H9 (cell line): ENCODE results near the gene ZNF451. TPM values are rescaled to one million over a fixed set of nuclear protein-coding genes. Genes with fewer than 3 reads are reported as not detected.

Source experiments
- DNase-seq: peaks from one replicate; pipeline ENCODE4 v3.0.0-alpha.2; 2017
- H2AFZ ChIP-seq: one replicate; pipeline ENCODE4 v1.6.1; 2013; ENCODE audit warnings: mild to moderate bottlenecking, low read length, control low read depth, moderate library complexity
- H2AK5ac ChIP-seq: 2 replicates; pipeline ENCODE4 v1.6.1; 2013; ENCODE audit warnings: low read length, control low read depth, mixed read lengths; ENCODE audit not compliant: insufficient read length
- H2BK120ac ChIP-seq: one replicate; pipeline ENCODE4 v1.6.1; 2013; ENCODE audit warnings: low read depth, mild to moderate bottlenecking, low read length, control low read depth, inconsistent platforms; ENCODE audit not compliant: poor library complexity, severe bottlenecking
- H2BK12ac ChIP-seq: 2 replicates; pipeline ENCODE4 v1.6.1; 2013; ENCODE audit warnings: low read length, control low read depth, mixed read lengths, low read depth; ENCODE audit not compliant: insufficient read length
- H2BK15ac ChIP-seq: 2 replicates; pipeline ENCODE4 v1.6.1; 2013; ENCODE audit warnings: low read depth, low read length, control low read depth
- H2BK20ac ChIP-seq: one replicate; pipeline ENCODE4 v1.6.1; 2013; ENCODE audit warnings: low read depth, mild to moderate bottlenecking, low read length, control low read depth, inconsistent platforms; ENCODE audit not compliant: poor library complexity, severe bottlenecking
- H2BK5ac ChIP-seq: 2 replicates; pipeline ENCODE4 v1.6.1; 2013; ENCODE audit warnings: low read length, control low read depth, mixed read lengths; ENCODE audit not compliant: insufficient read length
- H3K14ac ChIP-seq: 2 replicates; pipeline ENCODE4 v1.6.1; 2013; ENCODE audit warnings: low read length, control low read depth; ENCODE audit not compliant: insufficient read depth
- H3K18ac ChIP-seq: 2 replicates; pipeline ENCODE4 v1.6.1; 2013; ENCODE audit warnings: low read depth, mild to moderate bottlenecking, mixed read lengths, low read length, control low read depth; ENCODE audit not compliant: insufficient read length
- H3K23ac ChIP-seq: 2 replicates; pipeline ENCODE4 v1.6.1; 2013; ENCODE audit warnings: low read length, control low read depth, mixed read lengths, low read depth; ENCODE audit not compliant: insufficient read length
- H3K23me2 ChIP-seq: 2 replicates; pipeline ENCODE4 v1.6.1; 2013; ENCODE audit warnings: low read depth, mild to moderate bottlenecking, mixed read lengths, low read length, control low read depth; ENCODE audit not compliant: insufficient read length, poor library complexity, severe bottlenecking
- H3K27ac ChIP-seq: 2 replicates; pipeline ENCODE4 v1.5.1; 2013; ENCODE audit warnings: low read length, control low read depth, mixed read lengths, low read depth; ENCODE audit not compliant: insufficient read length
- H3K27me3 ChIP-seq: 2 replicates; pipeline ENCODE4 v1.6.1; 2013; ENCODE audit warnings: low read length, control low read depth, inconsistent platforms; ENCODE audit not compliant: insufficient read depth
- H3K4ac ChIP-seq: 2 replicates; pipeline ENCODE4 v1.6.1; 2013; ENCODE audit warnings: low read depth, mild to moderate bottlenecking, control low read depth, inconsistent platforms, low read length, moderate library complexity
- H3K4me1 ChIP-seq: 2 replicates; pipeline ENCODE4 v1.6.1; 2013; ENCODE audit warnings: low read length, control low read depth, inconsistent platforms; ENCODE audit not compliant: insufficient read depth
- H3K4me2 ChIP-seq: 2 replicates; pipeline ENCODE4 v1.6.1; 2013; ENCODE audit warnings: low read length, control low read depth, mixed read lengths; ENCODE audit not compliant: insufficient read length, insufficient read depth
- H3K56ac ChIP-seq: 2 replicates; pipeline ENCODE4 v1.6.1; 2013; ENCODE audit warnings: low read depth, mild to moderate bottlenecking, mixed read lengths, low read length, control low read depth; ENCODE audit not compliant: insufficient read length
- H3K79me1 ChIP-seq: 2 replicates; pipeline ENCODE4 v1.6.1; 2013; ENCODE audit warnings: low read depth, mild to moderate bottlenecking, moderate library complexity, low read length, control low read depth, inconsistent platforms; ENCODE audit not compliant: insufficient read depth, poor library complexity, severe bottlenecking
- H3K79me2 ChIP-seq: 2 replicates; pipeline ENCODE4 v1.6.1; 2013; ENCODE audit warnings: low read length, control low read depth, inconsistent platforms; ENCODE audit not compliant: insufficient read depth
- H3K9ac ChIP-seq: 2 replicates; pipeline ENCODE4 v1.6.1; 2013; ENCODE audit warnings: low read length, control low read depth, mixed read lengths; ENCODE audit not compliant: insufficient read length; ENCODE audit errors: extremely low read depth
- H3K9me3 ChIP-seq: one replicate; pipeline ENCODE4 v1.6.1; 2013; ENCODE audit warnings: low read depth, low read length, inconsistent platforms; ENCODE audit not compliant: control insufficient read depth
- H3T11ph ChIP-seq: one replicate; pipeline ENCODE4 v1.6.1; 2013; ENCODE audit warnings: mild to moderate bottlenecking, low read length, control low read depth, inconsistent platforms
- H4K20me1 ChIP-seq: one replicate; pipeline ENCODE4 v1.6.1; 2013; ENCODE audit not compliant: control insufficient read depth, insufficient read length, insufficient read depth
- H4K5ac ChIP-seq: 2 replicates; pipeline ENCODE4 v1.6.1; 2013; ENCODE audit warnings: low read depth, mild to moderate bottlenecking, mixed read lengths, low read length, control low read depth; ENCODE audit not compliant: insufficient read length
- H4K8ac ChIP-seq: replicated peaks from 2 replicates; pipeline ENCODE4 v1.6.1; 2013; ENCODE audit warnings: low read length, control low read depth, mixed read lengths, low read depth; ENCODE audit not compliant: insufficient read length
- H4K91ac ChIP-seq: 2 replicates; pipeline ENCODE4 v1.6.1; 2013; ENCODE audit warnings: low read depth, mild to moderate bottlenecking, moderate library complexity, mixed read lengths, low read length, control low read depth; ENCODE audit not compliant: insufficient read length
- H3K27ac Mint-ChIP-seq, 3 experiments: 2 replicates in 2 of 3; 3 replicates in 1 of 3; pipeline ENCODE4 v1.8.0; 2020 to 2021; ENCODE audit warnings: mixed read lengths in 3 of 3, mild to moderate bottlenecking in 1 of 3, moderate library complexity in 1 of 3
- H3K27me3 Mint-ChIP-seq: 2 replicates; pipeline ENCODE4 v1.8.0; 2021; ENCODE audit warnings: low read depth, mild to moderate bottlenecking, moderate library complexity, mixed read lengths
- H3K36me3 Mint-ChIP-seq, 3 experiments: 2 replicates in 2 of 3; 3 replicates in 1 of 3; pipeline ENCODE4 v1.8.0; 2020 to 2021; ENCODE audit warnings: low read depth in 3 of 3, mixed read lengths in 3 of 3; ENCODE audit not compliant: insufficient read depth in 1 of 3
- H3K4me1 Mint-ChIP-seq, 2 experiments: 2 replicates each; pipeline ENCODE4 v1.8.0; 2020; ENCODE audit warnings: mixed read lengths in 2 of 2
- H3K4me3 Mint-ChIP-seq, 2 experiments: 2 replicates in 1 of 2; 3 replicates in 1 of 2; pipeline ENCODE4 v1.8.0; 2020 to 2021; ENCODE audit warnings: mild to moderate bottlenecking in 2 of 2, mixed read lengths in 2 of 2, moderate library complexity in 1 of 2
- H3K9me3 Mint-ChIP-seq, 2 experiments: 2 replicates in 1 of 2; 3 replicates in 1 of 2; pipeline ENCODE4 v1.8.0; 2020; ENCODE audit warnings: mild to moderate bottlenecking in 2 of 2, mixed read lengths in 2 of 2, moderate library complexity in 1 of 2
- WGBS: extraction: QIAGEN DNeasy Blood & Tissue Kit; methylation state at CpG from one replicate; pipeline ENCODE4 v1.1.7; 2013; ENCODE audit warnings: missing lambda C conversion rate, low lambda C conversion rate, mixed read lengths; ENCODE audit not compliant: insufficient read length; ENCODE audit errors: extremely low coverage; 5-methylcytosine and 5-hydroxymethylcytosine counted together
- total RNA-seq: library from RNA; stranded (reverse); gene quantifications from 2 replicates; pipeline ENCODE4 v1.2.1, GENCODE V29; 2021
- TF ChIP-seq, protein P1 (sequence below): fragments of 200-600 bp; sonication (generic); conservative IDR thresholded peaks from 3 replicates; pipeline ENCODE4 v1.8.0; 2021; ENCODE audit warnings: antibody characterized with exemption, mild to moderate bottlenecking

The ZNF451 gene
- total RNA-seq, 1 experiment from 2014 or later = 71.2 TPM

DNA sequence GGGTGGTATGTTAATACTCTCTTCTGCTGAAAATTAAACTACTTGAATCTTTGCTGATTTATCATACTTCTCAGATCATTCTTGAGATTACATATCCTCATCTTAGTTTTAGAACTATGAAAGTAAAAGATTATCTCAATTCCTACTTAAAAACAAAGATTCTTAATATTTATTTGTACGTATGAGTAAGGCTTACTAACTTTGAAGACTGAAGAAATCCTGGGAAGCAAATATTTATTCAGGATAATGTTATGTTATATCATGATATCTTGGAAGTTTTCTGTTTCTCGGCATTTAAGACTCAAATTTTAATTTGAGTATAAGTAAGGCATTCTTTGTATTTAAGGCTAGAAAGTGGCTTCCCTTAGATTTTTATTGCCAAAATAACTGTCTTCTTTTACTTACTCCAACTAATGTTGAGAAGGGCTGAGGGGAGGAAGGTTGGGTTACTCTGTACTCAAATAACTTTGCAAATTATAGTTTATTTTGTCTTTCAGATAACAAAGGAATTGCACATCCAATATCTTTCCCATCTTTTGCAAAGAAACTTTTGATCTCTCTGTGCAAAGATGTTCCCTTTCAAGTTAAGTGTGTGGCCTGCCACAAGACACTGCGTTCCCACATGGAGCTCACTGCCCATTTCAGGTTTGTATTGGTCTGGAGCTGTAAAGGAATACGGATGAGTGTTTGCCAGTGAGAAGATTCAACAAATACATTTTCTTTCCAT lies 51.6 kb downstream of the ZNF451 start:
- Histone ChIP-seq H3K27me3 (no peaks in the 10 kb centered on the region), H4K8ac (no peak overlapping the region), H2BK15ac (no peak overlapping the region), H4K91ac (no peak overlapping the region), H3K79me2 (no peaks in the 10 kb centered on the region; the same call in 1 of the 2 replicates), H2AFZ (no peak overlapping the region), H3K9me3 (no peaks in the 10 kb centered on the region), H2BK20ac (no peak overlapping the region), H3T11ph (no peak overlapping the region), H3K79me1 (no peaks in the 10 kb centered on the region), H2BK5ac (no peak overlapping the region), H4K20me1 (no peaks in the 10 kb centered on the region), H3K27ac (no peak overlapping the region), H2AK5ac (no peak overlapping the region), H3K18ac (no peak overlapping the region), H3K9ac (no peak overlapping the region), H4K5ac (no peak overlapping the region), H3K23me2 (no peaks in the 10 kb centered on the region), H2BK120ac (no peak overlapping the region), H3K4ac (no peak overlapping the region), H3K23ac (no peak overlapping the region), H3K4me1 (no peaks in the 10 kb centered on the region), H3K4me2 (no peak overlapping the region), H3K56ac (no peak overlapping the region), H3K14ac (no peak overlapping the region), H2BK12ac (no peak overlapping the region)
- no peak for DNase-seq
- no peaks in the 10 kb centered on the region for H3K27me3 Mint-ChIP-seq
- TF ChIP-seq, protein P1, sequence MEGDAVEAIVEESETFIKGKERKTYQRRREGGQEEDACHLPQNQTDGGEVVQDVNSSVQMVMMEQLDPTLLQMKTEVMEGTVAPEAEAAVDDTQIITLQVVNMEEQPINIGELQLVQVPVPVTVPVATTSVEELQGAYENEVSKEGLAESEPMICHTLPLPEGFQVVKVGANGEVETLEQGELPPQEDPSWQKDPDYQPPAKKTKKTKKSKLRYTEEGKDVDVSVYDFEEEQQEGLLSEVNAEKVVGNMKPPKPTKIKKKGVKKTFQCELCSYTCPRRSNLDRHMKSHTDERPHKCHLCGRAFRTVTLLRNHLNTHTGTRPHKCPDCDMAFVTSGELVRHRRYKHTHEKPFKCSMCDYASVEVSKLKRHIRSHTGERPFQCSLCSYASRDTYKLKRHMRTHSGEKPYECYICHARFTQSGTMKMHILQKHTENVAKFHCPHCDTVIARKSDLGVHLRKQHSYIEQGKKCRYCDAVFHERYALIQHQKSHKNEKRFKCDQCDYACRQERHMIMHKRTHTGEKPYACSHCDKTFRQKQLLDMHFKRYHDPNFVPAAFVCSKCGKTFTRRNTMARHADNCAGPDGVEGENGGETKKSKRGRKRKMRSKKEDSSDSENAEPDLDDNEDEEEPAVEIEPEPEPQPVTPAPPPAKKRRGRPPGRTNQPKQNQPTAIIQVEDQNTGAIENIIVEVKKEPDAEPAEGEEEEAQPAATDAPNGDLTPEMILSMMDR = no peak
- WGBS = no CpG with 5 or more reads among the region's 4 CpGs
- no peak overlapping the region for H3K27ac Mint-ChIP-seq
- no peaks in the 10 kb centered on the region for H3K4me1 Mint-ChIP-seq
- H3K9me3 Mint-ChIP-seq = no peaks in the 10 kb centered on the region
- H3K36me3 Mint-ChIP-seq = peaks cover 7 to 29% (median 26%) of the 10 kb centered on the region in 3 experiments; a peak in 6 of 7 replicates
- no peak overlapping the region for H3K4me3 Mint-ChIP-seq
